Measurements from ENCODE around the gene FAM240A.

FAM240A gene

GRCh38 chr3:46664188-46664970 is 52.1 kb downstream of the FAM240A start:
- DNase-seq, result no peak

- no peak for DNase-seq
Measured at GRCh38 chr3:46664971-46665762, 52.8 kb downstream of the FAM240A start.

GRCh38 chr3:46665763-46666452 is 53.6 kb downstream of the FAM240A start:
- DNase-seq, result no peak

GRCh38 chr3:46666453-46666845 is 54.1 kb downstream of the FAM240A start:
- no peak for DNase-seq

GRCh38 chr3:46667061-46667621 is 54.8 kb downstream of the FAM240A start:
- DNase-seq, result no peak

- no peak for DNase-seq
Measured at GRCh38 chr3:46667657-46668056, 55.3 kb downstream of the FAM240A start.

- DNase-seq, result no peak
Measured at GRCh38 chr3:46668116-46668515, 55.8 kb downstream of the FAM240A start.

GRCh38 chr3:46668591-46668990 is 56.3 kb downstream of the FAM240A start:
- DNase-seq, result no peak

- no peak for DNase-seq
Measured at GRCh38 chr3:46669191-46669999, 57.1 kb downstream of the FAM240A start.

GRCh38 chr3:46670000-46670890 is 57.9 kb downstream of the FAM240A start:
- DNase-seq, result no peak

- DNase-seq, result no peak
Measured at GRCh38 chr3:46670891-46671427, 58.6 kb downstream of the FAM240A start.

GRCh38 chr3:46671541-46672348 is 59.4 kb downstream of the FAM240A start:
- no peak for DNase-seq

- DNase-seq, result no peak
Measured at GRCh38 chr3:46672349-46672695, 60.0 kb downstream of the FAM240A start.

- DNase-seq, result no peak
Measured at GRCh38 chr3:46673151-46674030, 61.1 kb downstream of the FAM240A start.

GRCh38 chr3:46674031-46674845 is 61.9 kb downstream of the FAM240A start:
- DNase-seq, result no peak

GRCh38 chr3:46675426-46675825 is 63.1 kb downstream of the FAM240A start:
- no peak for DNase-seq

Data from CD4-positive, alpha-beta T cell treated with Interleukin-17A for 4 hours (primary cell).